Measurements from ENCODE around the gene ENKUR. TPM values are rescaled to one million over a fixed set of nuclear protein-coding genes. Genes with fewer than 3 reads are reported as not detected.

ENKUR gene, protein sequence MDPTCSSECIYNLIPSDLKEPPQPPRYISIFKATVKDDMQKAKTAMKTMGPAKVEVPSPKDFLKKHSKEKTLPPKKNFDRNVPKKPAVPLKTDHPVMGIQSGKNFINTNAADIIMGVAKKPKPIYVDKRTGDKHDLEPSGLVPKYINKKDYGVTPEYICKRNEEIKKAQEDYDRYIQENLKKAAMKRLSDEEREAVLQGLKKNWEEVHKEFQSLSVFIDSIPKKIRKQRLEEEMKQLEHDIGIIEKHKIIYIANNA
- total RNA-seq = 6.5 TPM
- long read RNA-seq, partial matches to known transcripts = 0 of 12 reads
- long read RNA-seq, other reads (novel, unspliced or antisense) = 7 of 12 reads

- Histone ChIP-seq H3K4me1 (peaks cover 5% of the 10 kb centered on the region), H3K9me3 (no peaks in the 10 kb centered on the region), H3K36me3 (no peaks in the 10 kb centered on the region), H3K27ac (peak within 1 kb of the TSS; percentile 89), H3K27me3 (ENCODE audit: low read depth) (no peaks in the 10 kb centered on the region), H3K4me3 (peak within 1 kb of the TSS; percentile 75)
- DNase-seq (peak; percentile 94), ATAC-seq (peak; percentile 73 to 80)
- intact Hi-C loops (cut with DNase I) = no loop called here
- TF ChIP-seq, protein P1, sequence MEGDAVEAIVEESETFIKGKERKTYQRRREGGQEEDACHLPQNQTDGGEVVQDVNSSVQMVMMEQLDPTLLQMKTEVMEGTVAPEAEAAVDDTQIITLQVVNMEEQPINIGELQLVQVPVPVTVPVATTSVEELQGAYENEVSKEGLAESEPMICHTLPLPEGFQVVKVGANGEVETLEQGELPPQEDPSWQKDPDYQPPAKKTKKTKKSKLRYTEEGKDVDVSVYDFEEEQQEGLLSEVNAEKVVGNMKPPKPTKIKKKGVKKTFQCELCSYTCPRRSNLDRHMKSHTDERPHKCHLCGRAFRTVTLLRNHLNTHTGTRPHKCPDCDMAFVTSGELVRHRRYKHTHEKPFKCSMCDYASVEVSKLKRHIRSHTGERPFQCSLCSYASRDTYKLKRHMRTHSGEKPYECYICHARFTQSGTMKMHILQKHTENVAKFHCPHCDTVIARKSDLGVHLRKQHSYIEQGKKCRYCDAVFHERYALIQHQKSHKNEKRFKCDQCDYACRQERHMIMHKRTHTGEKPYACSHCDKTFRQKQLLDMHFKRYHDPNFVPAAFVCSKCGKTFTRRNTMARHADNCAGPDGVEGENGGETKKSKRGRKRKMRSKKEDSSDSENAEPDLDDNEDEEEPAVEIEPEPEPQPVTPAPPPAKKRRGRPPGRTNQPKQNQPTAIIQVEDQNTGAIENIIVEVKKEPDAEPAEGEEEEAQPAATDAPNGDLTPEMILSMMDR (IDR thresholded peaks at IDR 0.05) = no peak
Observed at GRCh38 chr10:25015828-25016375, at the start of gene ENKUR. Gene ENKUR (minus strand): TSS chr10:25016158. CDS start chr10:25015936, 222 bp downstream.

GRCh38 chr10:25064401-25064800 is 48.4 kb upstream of the ENKUR start:
- no peak for ATAC-seq
- intact Hi-C loops (cut with DNase I) = no loop called here
- DNase-seq = no peak
- Histone ChIP-seq H3K4me1 (peaks cover 9% of the 10 kb centered on the region), H3K36me3 (no peaks in the 10 kb centered on the region), H3K27me3 (ENCODE audit: low read depth) (no peaks in the 10 kb centered on the region), H3K9me3 (no peaks in the 10 kb centered on the region), H3K27ac (no peak overlapping the region), H3K4me3 (no peak overlapping the region)
- TF ChIP-seq, protein P1 (IDR thresholded peaks at IDR 0.05) = no peak

- no peak for DNase-seq
- H3K4me3 ChIP-seq = no peak overlapping the region
- H3K9me3 ChIP-seq = no peaks in the 10 kb centered on the region
- H3K27me3 ChIP-seq (ENCODE audit: low read depth) = no peaks in the 10 kb centered on the region
- no peak for ATAC-seq
- H3K4me1 ChIP-seq = peaks cover 9% of the 10 kb centered on the region
- intact Hi-C loops (cut with DNase I) = no loop called here
- H3K36me3 ChIP-seq = no peaks in the 10 kb centered on the region
- no peak overlapping the region for H3K27ac ChIP-seq
- TF ChIP-seq, protein P1 (IDR thresholded peaks at IDR 0.05) = no peak
Observed at GRCh38 chr10:25063644-25064043, 47.7 kb upstream of the ENKUR start.

- Histone ChIP-seq H3K4me3 (no peak overlapping the region), H3K9me3 (no peaks in the 10 kb centered on the region), H3K27ac (no peak overlapping the region), H3K27me3 (ENCODE audit: low read depth) (no peaks in the 10 kb centered on the region), H3K4me1 (peaks cover 9% of the 10 kb centered on the region), H3K36me3 (no peaks in the 10 kb centered on the region)
- ATAC-seq (no peak), DNase-seq (no peak)
- TF ChIP-seq, protein P1 (IDR thresholded peaks at IDR 0.05) = no peak
- intact Hi-C loops (cut with DNase I) = no loop called here
Observed at GRCh38 chr10:25063157-25063556, 47.2 kb upstream of the ENKUR start.

GRCh38 chr10:25061711-25062449 is 45.9 kb upstream of the ENKUR start:
- H3K27ac ChIP-seq = peak overlapping the region; percentile 64
- peaks cover 9% of the 10 kb centered on the region for H3K4me1 ChIP-seq
- intact Hi-C loops (cut with DNase I) = no loop called here
- DNase-seq (no peak), ATAC-seq (peak in 1 of 2 donors; percentile 28)
- no peaks in the 10 kb centered on the region for H3K27me3 ChIP-seq (ENCODE audit: low read depth)
- TF ChIP-seq, protein P1 (IDR thresholded peaks at IDR 0.05) = no peak
- H3K4me3 ChIP-seq = peak overlapping the region; percentile 23
- no peaks in the 10 kb centered on the region for H3K9me3 ChIP-seq
- no peaks in the 10 kb centered on the region for H3K36me3 ChIP-seq
